Neural progenitor cell (in vitro differentiated cells): ENCODE data around the gene CMC1.

Source experiments
- EZH2 ChIP-seq: fragments of 200-600 bp; sonication (generic); IDR thresholded peaks from 2 replicates; pipeline ENCODE4 v1.6.1; 2017; ENCODE audit warnings: antibody characterized with exemption, mild to moderate bottlenecking, moderate library complexity
- EZH2phosphoT487 ChIP-seq: fragments of 200-600 bp; sonication (generic); IDR thresholded peaks from 2 replicates; pipeline ENCODE4 v1.6.1; 2017; ENCODE audit warnings: antibody characterized with exemption
- TF ChIP-seq, protein P1 (sequence below): fragments of 200-600 bp; sonication (generic); IDR thresholded peaks from 2 replicates; pipeline ENCODE4 v1.5.1; 2017; ENCODE audit warnings: antibody characterized with exemption, mild to moderate bottlenecking

DNA sequence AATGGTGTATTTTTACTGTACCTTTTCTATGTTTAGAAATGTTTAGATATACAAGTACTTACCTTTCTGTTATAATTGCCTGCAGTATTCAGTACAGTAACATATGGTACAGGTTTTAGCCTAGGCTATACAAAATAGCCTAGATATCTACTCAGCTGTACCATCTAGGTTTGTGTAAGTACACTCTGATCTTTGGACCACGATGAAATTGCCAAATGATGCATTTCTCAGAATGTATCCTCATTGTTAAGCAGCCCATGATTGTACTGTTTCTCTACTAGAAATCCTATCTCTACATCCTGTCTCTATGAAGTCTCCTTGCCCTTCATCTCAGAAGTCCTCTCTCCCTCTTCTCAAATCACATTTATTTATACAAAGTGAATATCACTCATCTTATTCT lies 74.3 kb downstream of the CMC1 start:
- TF ChIP-seq EZH2 (no peak), EZH2phosphoT487 (no peak)
- TF ChIP-seq, protein P1, sequence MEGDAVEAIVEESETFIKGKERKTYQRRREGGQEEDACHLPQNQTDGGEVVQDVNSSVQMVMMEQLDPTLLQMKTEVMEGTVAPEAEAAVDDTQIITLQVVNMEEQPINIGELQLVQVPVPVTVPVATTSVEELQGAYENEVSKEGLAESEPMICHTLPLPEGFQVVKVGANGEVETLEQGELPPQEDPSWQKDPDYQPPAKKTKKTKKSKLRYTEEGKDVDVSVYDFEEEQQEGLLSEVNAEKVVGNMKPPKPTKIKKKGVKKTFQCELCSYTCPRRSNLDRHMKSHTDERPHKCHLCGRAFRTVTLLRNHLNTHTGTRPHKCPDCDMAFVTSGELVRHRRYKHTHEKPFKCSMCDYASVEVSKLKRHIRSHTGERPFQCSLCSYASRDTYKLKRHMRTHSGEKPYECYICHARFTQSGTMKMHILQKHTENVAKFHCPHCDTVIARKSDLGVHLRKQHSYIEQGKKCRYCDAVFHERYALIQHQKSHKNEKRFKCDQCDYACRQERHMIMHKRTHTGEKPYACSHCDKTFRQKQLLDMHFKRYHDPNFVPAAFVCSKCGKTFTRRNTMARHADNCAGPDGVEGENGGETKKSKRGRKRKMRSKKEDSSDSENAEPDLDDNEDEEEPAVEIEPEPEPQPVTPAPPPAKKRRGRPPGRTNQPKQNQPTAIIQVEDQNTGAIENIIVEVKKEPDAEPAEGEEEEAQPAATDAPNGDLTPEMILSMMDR = no peak
